ENCODE data around the gene DFFB.

Gene DFFB

DNA sequence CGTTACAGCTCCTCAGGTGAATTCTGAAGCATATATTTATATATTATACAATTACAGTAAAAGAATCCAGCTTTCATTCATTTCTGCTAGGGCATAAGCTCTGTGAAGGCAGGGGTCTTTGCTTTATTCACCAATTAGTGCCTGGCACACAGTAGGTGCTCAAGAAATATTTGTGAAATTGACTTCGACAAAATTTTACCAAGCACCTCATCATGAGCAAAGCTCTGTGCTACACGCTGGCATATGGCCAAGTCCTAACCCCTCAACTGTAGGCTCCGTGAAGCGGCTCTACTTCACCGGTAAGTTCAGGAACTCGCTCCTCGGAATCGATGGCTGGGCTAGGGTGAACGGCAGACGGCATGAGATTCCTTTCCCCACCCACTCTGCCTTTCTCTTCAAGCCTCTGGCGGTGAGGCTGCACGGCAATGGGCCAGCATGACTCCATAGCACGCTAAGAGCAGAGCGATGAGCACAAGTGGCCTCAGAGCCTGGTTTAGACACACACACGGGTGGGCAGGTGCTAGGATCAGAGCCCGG is 34.1 kb downstream of the DFFB start:
- H3K9me3 Mint-ChIP-seq (ENCODE audit: low read depth): no peaks in the 10 kb centered on the region
- no peak overlapping the region for H3K4me3 Mint-ChIP-seq
- H3K36me3 Mint-ChIP-seq: no peaks in the 10 kb centered on the region
- H3K27me3 Mint-ChIP-seq: no peaks in the 10 kb centered on the region
- peaks cover 23% of the 10 kb centered on the region for H3K4me1 Mint-ChIP-seq (ENCODE audit: low read depth)
- no peak overlapping the region for H3K27ac Mint-ChIP-seq

- Mint-ChIP-seq H3K4me1 (ENCODE audit: low read depth) (peaks cover 29% of the 10 kb centered on the region), H3K4me3 (no peak overlapping the region), H3K27me3 (no peaks in the 10 kb centered on the region)
Observed at GRCh38 chr1:3892748-3893147, 35.5 kb downstream of the DFFB start.

GRCh38 chr1:3893190-3893589 is 35.9 kb downstream of the DFFB start:
- no peaks in the 10 kb centered on the region for H3K9me3 Mint-ChIP-seq (ENCODE audit: low read depth)
- H3K4me1 Mint-ChIP-seq (ENCODE audit: low read depth): peaks cover 33% of the 10 kb centered on the region
- no peaks in the 10 kb centered on the region for H3K27me3 Mint-ChIP-seq
- H3K4me3 Mint-ChIP-seq: no peak overlapping the region
- no peak overlapping the region for H3K27ac Mint-ChIP-seq
- H3K36me3 Mint-ChIP-seq: peaks cover 4% of the 10 kb centered on the region

More at GRCh38 chr1:3892748-3893147, 35.5 kb downstream of the DFFB start:
- H3K36me3 Mint-ChIP-seq: peaks cover 4% of the 10 kb centered on the region
- H3K9me3 Mint-ChIP-seq (ENCODE audit: low read depth): no peaks in the 10 kb centered on the region
- H3K27ac Mint-ChIP-seq: no peak overlapping the region

- peaks cover 45% of the 10 kb centered on the region for H3K4me1 Mint-ChIP-seq (ENCODE audit: low read depth)
- H3K27ac Mint-ChIP-seq: no peak overlapping the region
- no peaks in the 10 kb centered on the region for H3K9me3 Mint-ChIP-seq (ENCODE audit: low read depth)
- H3K36me3 Mint-ChIP-seq: peaks cover 7% of the 10 kb centered on the region
- H3K27me3 Mint-ChIP-seq: no peaks in the 10 kb centered on the region
- H3K4me3 Mint-ChIP-seq: no peak overlapping the region
Observed at GRCh38 chr1:3894626-3895278, 37.5 kb downstream of the DFFB start.

- Mint-ChIP-seq H3K27ac (no peak overlapping the region), H3K4me3 (no peak overlapping the region), H3K27me3 (no peaks in the 10 kb centered on the region), H3K36me3 (peaks cover 7% of the 10 kb centered on the region), H3K9me3 (ENCODE audit: low read depth) (no peaks in the 10 kb centered on the region), H3K4me1 (ENCODE audit: low read depth) (peaks cover 41% of the 10 kb centered on the region)
Observed at GRCh38 chr1:3895279-3895950, 38.1 kb downstream of the DFFB start.

DNA sequence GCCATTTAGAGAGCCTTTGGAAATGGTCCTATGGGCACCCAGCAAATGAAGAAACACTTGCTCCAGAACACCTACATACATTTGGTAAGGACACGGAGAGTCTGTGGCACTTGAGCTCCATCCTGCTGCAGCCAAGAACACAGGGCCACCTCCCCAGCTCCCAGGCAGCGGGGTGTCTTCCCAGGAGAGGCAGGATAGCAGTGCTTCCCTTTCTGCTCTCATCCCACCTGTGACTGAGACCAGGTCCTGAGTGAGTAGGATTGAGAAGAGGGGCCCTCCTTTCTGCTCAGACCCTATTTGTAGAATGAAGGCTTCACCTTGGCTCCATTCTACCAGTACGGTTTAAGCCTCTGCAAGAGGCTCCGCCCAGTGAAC is 38.7 kb downstream of the DFFB start:
- peaks cover 7% of the 10 kb centered on the region for H3K36me3 Mint-ChIP-seq
- no peak overlapping the region for H3K27ac Mint-ChIP-seq
- peaks cover 36% of the 10 kb centered on the region for H3K4me1 Mint-ChIP-seq (ENCODE audit: low read depth)
- no peaks in the 10 kb centered on the region for H3K27me3 Mint-ChIP-seq
- no peaks in the 10 kb centered on the region for H3K9me3 Mint-ChIP-seq (ENCODE audit: low read depth)
- H3K4me3 Mint-ChIP-seq: no peak overlapping the region

- Mint-ChIP-seq H3K27me3 (no peaks in the 10 kb centered on the region), H3K9me3 (ENCODE audit: low read depth) (no peaks in the 10 kb centered on the region), H3K4me1 (ENCODE audit: low read depth) (peaks cover 36% of the 10 kb centered on the region), H3K36me3 (peaks cover 7% of the 10 kb centered on the region), H3K4me3 (no peak overlapping the region), H3K27ac (no peak overlapping the region)
Observed at GRCh38 chr1:3896396-3897000, 39.2 kb downstream of the DFFB start.

GRCh38 chr1:3898475-3898735 is 41.1 kb downstream of the DFFB start:
- Mint-ChIP-seq H3K4me3 (peak overlapping the region; percentile 90), H3K27me3 (no peaks in the 10 kb centered on the region), H3K4me1 (ENCODE audit: low read depth) (peaks cover 48% of the 10 kb centered on the region), H3K9me3 (ENCODE audit: low read depth) (no peaks in the 10 kb centered on the region), H3K36me3 (peaks cover 7% of the 10 kb centered on the region), H3K27ac (peak overlapping the region; percentile 51)

DNA sequence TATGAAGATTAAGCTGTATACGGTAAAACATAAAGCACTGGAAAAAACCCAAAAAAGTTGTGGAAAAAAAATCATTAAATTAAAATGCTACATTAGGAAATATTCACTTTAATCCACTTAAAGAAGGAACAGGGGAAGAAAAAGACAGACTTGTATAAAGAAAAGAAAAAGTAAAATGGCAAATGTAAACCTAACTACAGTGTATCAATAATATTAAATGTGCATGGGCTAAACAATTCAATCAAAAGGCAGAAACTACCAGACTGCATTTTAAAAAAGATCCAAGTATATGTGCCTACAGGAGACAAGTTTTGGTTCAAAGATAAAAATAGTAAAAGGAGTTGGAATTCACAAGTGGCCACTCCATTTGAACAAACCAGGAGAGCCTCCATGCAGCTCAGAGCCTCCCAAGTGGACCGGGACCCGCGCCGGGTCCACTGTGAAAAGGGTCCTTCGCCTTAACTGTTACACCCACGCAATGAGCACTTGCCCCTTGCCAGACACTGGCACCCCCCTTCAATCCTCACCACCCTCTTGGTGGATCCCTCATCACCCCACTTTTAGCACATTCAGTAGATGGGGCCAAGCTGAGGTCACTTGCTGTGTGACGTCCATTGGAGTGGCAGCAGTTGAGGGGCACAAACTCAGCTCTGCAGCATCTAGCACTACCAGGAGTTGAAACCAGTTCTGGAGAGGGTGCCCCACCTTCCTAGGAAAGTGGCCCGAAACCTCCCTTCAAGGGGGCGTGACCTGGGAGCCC is 41.9 kb downstream of the DFFB start:
- peak overlapping the region; percentile 51 for H3K27ac Mint-ChIP-seq
- H3K36me3 Mint-ChIP-seq: peaks cover 7% of the 10 kb centered on the region
- H3K9me3 Mint-ChIP-seq (ENCODE audit: low read depth): no peaks in the 10 kb centered on the region
- H3K4me3 Mint-ChIP-seq: peak overlapping the region; percentile 90
- no peaks in the 10 kb centered on the region for H3K27me3 Mint-ChIP-seq
- peaks cover 48% of the 10 kb centered on the region for H3K4me1 Mint-ChIP-seq (ENCODE audit: low read depth)

DNA sequence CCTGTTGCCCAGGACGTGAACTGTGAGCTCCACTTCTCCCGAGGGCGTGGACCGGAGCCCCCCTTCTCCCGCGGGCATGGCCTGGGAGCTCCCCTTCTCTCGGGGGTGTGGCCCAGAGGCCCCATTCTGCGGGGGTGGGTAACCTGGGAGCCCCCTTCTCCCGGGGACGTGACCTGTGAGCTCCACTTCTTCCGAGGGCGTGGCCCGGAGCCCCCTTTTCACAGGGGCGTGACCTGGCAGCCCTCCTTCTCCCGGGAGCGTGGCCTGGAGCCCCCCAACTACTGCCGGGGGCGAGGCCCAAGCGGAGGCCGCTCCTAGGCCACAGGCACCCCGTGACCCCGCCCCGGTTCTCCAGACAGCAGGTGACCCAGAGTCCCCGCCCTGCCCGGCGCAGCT is 42.5 kb downstream of the DFFB start:
- peaks cover 48% of the 10 kb centered on the region for H3K4me1 Mint-ChIP-seq (ENCODE audit: low read depth)
- peaks cover 7% of the 10 kb centered on the region for H3K36me3 Mint-ChIP-seq

DNA sequence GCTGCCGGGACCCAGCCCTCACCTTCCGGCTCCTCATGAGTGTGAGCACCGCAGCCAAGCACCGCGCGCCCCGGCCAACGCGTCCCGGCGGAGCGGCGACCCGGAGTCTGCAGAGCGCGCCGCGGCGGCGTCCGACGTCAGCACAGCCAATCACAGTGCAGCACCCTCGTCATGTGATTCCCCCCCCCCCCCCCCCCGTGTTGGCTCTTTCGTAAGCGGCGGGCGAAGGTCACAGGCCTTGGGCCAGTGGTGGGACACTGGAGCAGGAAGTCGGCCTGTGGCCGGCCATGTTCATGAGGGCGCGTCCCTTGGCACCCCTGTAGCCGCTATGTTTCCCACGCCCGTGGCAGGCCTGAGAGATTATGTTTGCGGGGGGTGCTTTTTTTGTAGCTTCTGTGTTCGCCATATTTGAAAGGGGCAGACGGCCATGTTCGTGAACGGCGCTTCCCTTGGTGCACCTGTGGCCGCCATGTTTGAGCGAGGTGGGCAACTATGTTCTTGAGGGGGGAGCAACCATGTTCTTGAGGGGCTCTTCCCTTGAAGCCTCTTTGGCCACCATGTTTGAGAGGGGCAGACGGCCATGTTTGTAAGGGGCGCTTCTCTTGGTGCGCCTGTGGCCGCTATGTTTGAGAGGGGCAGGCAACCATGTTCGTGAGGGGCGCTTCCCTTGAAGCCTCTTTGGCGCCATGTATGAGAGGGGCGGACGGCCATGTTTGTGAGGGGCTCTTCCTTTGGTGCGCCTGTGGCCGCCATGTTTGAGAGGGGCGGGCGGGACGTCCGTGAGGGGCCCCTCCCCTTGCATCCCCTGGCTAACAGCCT is 43.1 kb downstream of the DFFB start, which contains the start of gene C1orf174:
Gene C1orf174 (minus strand): TSS at position 123 of the 819 bp plus-strand sequence. CDS start 86 bp downstream, at position 37.
- H3K4me1 Mint-ChIP-seq (ENCODE audit: low read depth): peaks cover 48% of the 10 kb centered on the region

More for the DNA sequence above, 42.5 kb downstream of the DFFB start:
- H3K4me3 Mint-ChIP-seq: peak overlapping the region; percentile 90
- no peaks in the 10 kb centered on the region for H3K27me3 Mint-ChIP-seq
- no peaks in the 10 kb centered on the region for H3K9me3 Mint-ChIP-seq (ENCODE audit: low read depth)
- peak overlapping the region; percentile 51 for H3K27ac Mint-ChIP-seq

GRCh38 chr1:3900969-3901529 is 43.8 kb downstream of the DFFB start:
- no peaks in the 10 kb centered on the region for H3K9me3 Mint-ChIP-seq (ENCODE audit: low read depth)
- H3K4me3 Mint-ChIP-seq: peak overlapping the region; percentile 90
- peak overlapping the region; percentile 97 for H3K27ac Mint-ChIP-seq
- H3K4me1 Mint-ChIP-seq (ENCODE audit: low read depth): peaks cover 46% of the 10 kb centered on the region
- peaks cover 7% of the 10 kb centered on the region for H3K36me3 Mint-ChIP-seq
- no peaks in the 10 kb centered on the region for H3K27me3 Mint-ChIP-seq

More for the DNA sequence above, 43.1 kb downstream of the DFFB start, which contains the start of gene C1orf174:
- Mint-ChIP-seq H3K27ac (peak within 1 kb of the TSS; percentile 97), H3K9me3 (ENCODE audit: low read depth) (no peaks in the 10 kb centered on the region), H3K27me3 (no peaks in the 10 kb centered on the region), H3K4me3 (peak within 1 kb of the TSS; percentile 90), H3K36me3 (peaks cover 7% of the 10 kb centered on the region)

DNA sequence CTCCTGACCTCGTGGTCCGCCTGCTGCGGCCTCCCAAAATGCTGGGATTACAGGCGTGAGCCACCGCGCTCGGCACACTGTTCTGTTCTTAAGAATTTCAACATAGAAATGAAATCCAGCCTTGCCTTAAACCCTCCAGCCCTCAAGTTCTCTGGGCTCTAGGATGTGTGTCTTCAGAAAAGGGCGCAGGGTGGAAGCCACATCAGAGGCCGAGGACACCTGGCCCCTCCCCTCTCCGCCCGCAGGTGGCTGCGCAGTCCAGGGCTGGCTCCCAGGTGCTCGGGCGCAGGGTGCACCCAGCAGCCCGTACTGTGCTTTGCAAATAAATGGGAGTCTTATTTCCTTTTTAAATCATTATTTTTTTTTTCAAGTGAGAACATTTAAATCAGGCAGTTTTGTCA is 44.8 kb downstream of the DFFB start:
- Mint-ChIP-seq H3K4me3 (peak overlapping the region; percentile 90), H3K36me3 (peaks cover 6% of the 10 kb centered on the region), H3K27ac (peak overlapping the region; percentile 75), H3K9me3 (ENCODE audit: low read depth) (no peaks in the 10 kb centered on the region), H3K4me1 (ENCODE audit: low read depth) (peaks cover 42% of the 10 kb centered on the region), H3K27me3 (no peaks in the 10 kb centered on the region)

GRCh38 chr1:3902571-3903091 is 45.4 kb downstream of the DFFB start:
- Mint-ChIP-seq H3K4me1 (ENCODE audit: low read depth) (peaks cover 40% of the 10 kb centered on the region), H3K27me3 (no peaks in the 10 kb centered on the region), H3K9me3 (ENCODE audit: low read depth) (no peaks in the 10 kb centered on the region), H3K4me3 (peak overlapping the region; percentile 90), H3K27ac (peak overlapping the region; percentile 75), H3K36me3 (peaks cover 3% of the 10 kb centered on the region)

Measured in activated naive CD8-positive, alpha-beta T cell (primary cell).